Renal cortical epithelial cell (primary cell): ENCODE data around the gene FEM1C. TPM values are rescaled to one million over a fixed set of nuclear protein-coding genes. Genes with fewer than 3 reads are reported as not detected.
A peak's percentile ranks its signal among the peaks of the same experiment; 100 is the strongest.
"Not testable (repeated sequence)": the region's sequence is repeated elsewhere in the genome, so short reads cannot be mapped to it uniquely, and the experiment has no call there.

Experiments
- DNase-seq: peaks from one replicate; pipeline ENCODE4 v3.0.0-alpha.2; 2011; ENCODE audit warnings: low read depth
- total RNA-seq: library from RNA; depleted of rRNA; stranded (reverse); fragments of >200 nt; gene quantifications from 2 replicates; pipeline ENCODE4 v1.2.3, GENCODE V29; 2014

FEM1C gene
- total RNA-seq, 1 donor from 2014 or later, result 40.3 TPM

- DNase-seq, result no peak
Observed at GRCh38 chr5:115520191-115520590, 24.4 kb downstream of the FEM1C start.

GRCh38 chr5:115516372-115516771 is 28.2 kb downstream of the FEM1C start:
- DNase-seq, result no peak

- no peak for DNase-seq
Observed at GRCh38 chr5:115514220-115514619, 30.4 kb downstream of the FEM1C start.

DNA sequence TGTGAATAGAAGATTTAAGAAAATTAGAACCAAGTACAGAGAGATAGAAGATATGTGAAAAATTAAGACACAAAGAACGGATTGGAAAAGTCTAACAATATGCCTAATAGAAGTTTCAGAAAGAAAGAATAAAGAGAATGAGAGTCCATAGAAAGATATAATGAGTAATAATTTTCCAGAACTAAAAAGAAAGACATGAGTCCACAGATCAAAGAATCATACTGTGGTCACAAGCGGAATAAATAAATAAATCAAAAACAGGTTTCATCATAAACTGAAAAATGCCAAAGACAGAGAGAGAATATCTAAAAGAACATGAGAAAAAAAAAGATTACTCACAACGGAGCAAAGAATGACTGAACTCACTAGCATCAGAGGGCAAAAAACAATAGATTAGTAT is 32.9 kb downstream of the FEM1C start:
- no peak for DNase-seq

DNA sequence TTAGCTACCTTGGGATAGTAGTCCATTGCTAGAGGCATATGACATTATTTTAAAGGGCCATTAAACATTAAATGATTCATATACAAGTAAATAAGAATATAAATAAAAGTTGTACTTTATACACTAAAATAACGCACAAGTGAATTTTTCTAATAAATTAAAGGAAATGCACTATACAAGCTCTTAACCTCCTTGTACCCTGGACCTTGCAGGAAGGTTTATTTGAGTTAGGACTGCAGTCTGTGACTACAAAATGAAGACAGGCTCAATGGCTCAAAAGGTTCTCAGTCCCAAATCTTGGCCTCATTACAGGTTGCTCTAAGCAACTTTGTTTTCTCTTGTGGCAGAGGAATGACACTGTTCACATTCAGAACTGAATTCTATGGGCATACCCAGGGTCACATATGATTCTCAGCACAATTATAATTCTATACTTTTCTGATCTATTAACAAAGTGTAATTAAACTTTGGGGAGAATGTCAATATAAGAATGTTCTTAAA is 34.4 kb downstream of the FEM1C start:
- no peak for DNase-seq

DNA sequence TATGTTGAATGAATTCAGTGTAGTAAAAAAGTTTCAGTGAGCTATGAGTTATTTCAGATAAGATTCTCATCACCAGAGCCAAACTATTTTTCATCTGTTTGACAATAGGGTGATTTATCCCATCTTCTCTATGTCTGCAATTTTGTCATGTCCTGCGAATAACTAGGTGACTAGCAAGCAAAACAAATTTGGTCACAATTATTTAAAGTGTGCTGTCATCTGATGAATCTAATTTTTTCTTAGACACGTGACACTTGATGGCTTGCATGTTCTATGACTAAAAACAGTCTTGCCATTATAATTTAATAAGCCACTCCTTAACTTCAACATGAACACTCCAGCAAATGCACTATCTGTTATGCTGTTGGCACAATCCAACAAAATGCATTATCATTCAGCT is 35.0 kb downstream of the FEM1C start:
- no peak for DNase-seq

GRCh38 chr5:115507681-115508080 is 36.9 kb downstream of the FEM1C start:
- DNase-seq, result peak; percentile 36

GRCh38 chr5:115503420-115503819 is 41.2 kb downstream of the FEM1C start:
- no peak for DNase-seq

GRCh38 chr5:115501464-115502210 is 42.9 kb downstream of the FEM1C start:
- DNase-seq, result no peak

- DNase-seq, result no peak
Observed at GRCh38 chr5:115500225-115500624, 44.4 kb downstream of the FEM1C start.

- no peak for DNase-seq
Observed at GRCh38 chr5:115496936-115497576, 47.5 kb downstream of the FEM1C start.

DNA sequence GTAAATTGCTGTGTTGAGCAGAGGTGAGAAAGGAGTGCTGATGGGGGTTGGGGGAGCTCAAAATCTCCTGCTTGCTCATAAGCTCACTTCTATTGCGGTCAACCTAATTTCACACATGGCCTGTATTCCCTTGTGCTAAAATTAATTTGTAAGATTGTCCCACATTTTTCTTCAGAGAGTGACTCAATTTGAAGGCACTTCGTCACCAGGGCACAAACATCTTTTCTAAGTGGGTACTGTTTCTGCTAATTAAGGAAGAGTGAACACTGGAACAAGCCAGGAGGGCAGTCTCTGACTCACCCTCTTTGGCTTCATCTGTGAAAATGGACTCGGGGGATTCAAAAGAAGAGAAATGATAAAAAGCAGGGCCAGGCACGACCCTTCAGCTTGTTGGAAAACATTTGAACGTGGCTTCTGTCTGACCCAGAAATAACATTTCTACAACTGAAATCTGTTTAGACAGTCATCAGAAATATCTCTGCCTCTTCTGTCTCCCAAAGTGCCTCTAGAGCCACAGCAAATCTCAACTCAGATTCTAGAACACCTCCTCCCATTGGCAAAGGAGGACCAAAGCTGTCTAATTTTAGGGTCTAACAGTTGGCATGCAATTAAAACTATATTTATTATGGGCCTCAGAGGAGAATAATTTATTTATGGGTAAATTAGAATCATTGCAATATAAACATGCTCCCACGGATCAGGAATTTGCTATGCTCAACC is 49.8 kb downstream of the FEM1C start:
- DNase-seq, result peak; percentile 16

DNA sequence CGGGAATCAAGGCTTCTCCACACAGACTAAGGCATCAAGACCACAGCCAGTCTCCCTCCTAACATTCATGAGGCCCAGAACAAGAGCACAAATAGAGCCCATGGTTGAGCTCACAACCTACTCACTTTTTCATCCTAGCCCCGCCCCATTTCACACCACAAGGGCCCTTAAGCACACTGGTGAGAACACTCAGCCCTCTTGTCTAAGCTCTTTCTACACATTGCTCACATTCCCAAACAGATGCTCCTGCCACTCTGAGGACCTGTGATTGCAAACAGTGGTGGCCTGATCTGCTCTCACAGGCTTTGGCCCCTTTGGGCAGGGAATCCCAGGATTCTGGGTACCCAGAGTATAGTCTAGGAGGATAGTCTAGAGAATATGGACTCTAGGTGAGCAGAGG is 54.0 kb downstream of the FEM1C start:
- no peak for DNase-seq

- DNase-seq, result no peak
Observed at GRCh38 chr5:115489733-115490132, 54.8 kb downstream of the FEM1C start.

GRCh38 chr5:115487756-115488155 is 56.8 kb downstream of the FEM1C start:
- DNase-seq, result no peak

- no peak for DNase-seq
Observed at GRCh38 chr5:115487168-115487567, 57.4 kb downstream of the FEM1C start.

DNA sequence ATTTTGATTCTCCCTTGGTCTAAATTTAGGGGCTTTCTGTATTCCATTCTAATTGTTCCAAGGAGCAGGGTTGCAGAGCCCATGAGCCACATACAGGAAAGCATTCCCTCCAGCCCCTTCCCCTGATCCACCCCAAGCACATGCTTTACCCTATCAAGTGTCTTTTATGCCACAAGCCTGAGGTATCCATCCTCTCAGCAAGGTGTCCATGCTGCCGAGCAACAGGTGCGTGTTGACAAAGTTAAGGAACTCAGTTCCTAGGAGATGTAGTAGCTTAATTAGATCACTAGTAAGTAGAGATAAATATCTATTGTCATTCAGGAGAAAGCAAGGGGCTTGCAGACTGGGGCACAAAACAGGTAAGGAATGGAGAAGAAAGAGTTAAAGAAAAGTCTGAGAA is 57.8 kb downstream of the FEM1C start:
- DNase-seq, result no peak

DNA sequence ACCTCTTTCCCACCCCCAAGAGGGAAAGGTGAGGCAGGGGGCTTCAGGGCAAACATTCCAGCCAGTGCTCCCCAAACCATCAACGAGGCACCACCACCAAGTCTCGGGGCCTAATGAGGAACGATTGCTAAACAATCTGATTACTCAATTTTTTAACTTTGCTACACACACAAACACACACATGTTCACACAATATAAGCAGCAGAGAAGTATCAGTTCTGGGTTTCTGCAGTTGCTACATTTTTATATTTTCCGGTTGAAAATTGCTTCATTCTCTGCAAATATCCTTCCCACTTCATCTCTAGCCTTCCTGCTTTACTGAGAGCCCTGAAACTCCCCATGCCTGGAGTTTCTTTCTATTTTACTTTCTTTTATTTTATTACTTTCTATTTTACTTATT is 60.2 kb downstream of the FEM1C start:
- no peak for DNase-seq

- no peak for DNase-seq
Observed at GRCh38 chr5:115480900-115481299, 63.7 kb downstream of the FEM1C start.

GRCh38 chr5:115480271-115480670 is 64.3 kb downstream of the FEM1C start:
- DNase-seq, result no peak

DNA sequence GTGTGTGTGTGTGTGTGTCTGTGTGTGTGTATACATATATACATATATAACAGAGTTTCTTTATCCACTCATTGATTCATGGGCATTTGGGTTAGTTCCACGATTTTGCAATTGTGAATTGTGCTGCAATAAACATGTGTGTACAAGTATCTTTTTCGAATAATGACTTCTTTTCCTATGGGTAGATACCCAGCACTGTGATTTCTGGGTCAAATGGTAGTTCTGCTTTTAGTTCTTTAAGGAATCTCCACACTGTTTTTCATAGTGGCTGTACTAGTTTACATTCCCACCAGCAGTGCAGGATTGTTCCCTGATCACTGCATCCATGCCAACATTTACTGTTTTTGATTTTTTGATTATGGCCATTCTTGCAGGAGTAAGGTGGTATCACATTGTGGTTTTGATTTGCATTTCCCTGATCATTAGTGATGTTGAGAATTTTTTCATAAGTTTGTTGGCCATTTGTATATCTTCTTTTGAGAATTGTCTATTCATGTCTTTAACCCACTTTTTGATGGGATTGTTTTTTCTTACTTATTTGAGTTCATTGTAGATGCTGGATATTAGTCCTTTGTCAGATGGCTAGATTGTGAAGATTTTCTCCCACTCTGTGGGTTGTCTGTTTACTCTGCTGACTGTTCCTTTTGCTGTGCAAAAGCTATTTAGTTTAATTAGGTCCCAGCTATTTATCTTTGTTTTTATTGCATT is 65.3 kb downstream of the FEM1C start:
- not testable (repeated sequence) for DNase-seq

GRCh38 chr5:115478281-115478680 is 66.3 kb downstream of the FEM1C start:
- DNase-seq, result no peak
